Testis (tissue), 3 donors: ENCODE measurements around the gene WDR17. TPM values are rescaled to one million over a fixed set of nuclear protein-coding genes. Genes with fewer than 3 reads are reported as not detected.

Experiments used
- DNase-seq: peaks from one replicate; pipeline ENCODE4 v3.0.0-alpha.2; 2019
- H3K27ac ChIP-seq, 2 donors: fragments of 200-600 bp; sonication (generic); one replicate each; pipeline ENCODE4 v1.5.1; 2019
- H3K27me3 ChIP-seq: fragments of 200-600 bp; sonication (generic); one replicate; pipeline ENCODE4 v1.5.1; 2019
- H3K36me3 ChIP-seq: fragments of 200-600 bp; sonication (generic); one replicate; pipeline ENCODE4 v1.5.1; 2017; ENCODE audit warnings: low read depth; ENCODE audit errors: missing control alignments
- H3K4me1 ChIP-seq: fragments of 200-600 bp; sonication (generic); one replicate; pipeline ENCODE4 v1.5.1; 2019
- H3K4me3 ChIP-seq, 2 donors: fragments of 200-600 bp; sonication (generic); one replicate each; pipeline ENCODE4 v1.5.1; 2017 to 2019
- H3K9me3 ChIP-seq: fragments of 200-600 bp; sonication (generic); one replicate; pipeline ENCODE4 v1.5.1; 2017
- CTCF ChIP-seq, 3 experiments: fragments of 450-650 bp in 2 of 3; fragments of 200-600 bp in 1 of 3; sonication (generic) in 1 of 3; IDR thresholded peaks; one replicate each; pipeline ENCODE4 v1.5.1; 2016 to 2019; ENCODE audit warnings: antibody characterized with exemption in 3 of 3, mild to moderate bottlenecking in 2 of 3, moderate library complexity in 1 of 3
- POLR2A ChIP-seq: fragments of 450-650 bp; IDR thresholded peaks from one replicate; pipeline ENCODE4 v1.6.1; 2017; ENCODE audit warnings: antibody characterized with exemption, mild to moderate bottlenecking, moderate library complexity
- WGBS, 2 donors: methylation state at CpG; one replicate each; pipeline ENCODE4 v1.1.5; 2018; 5-methylcytosine and 5-hydroxymethylcytosine counted together
- intact Hi-C: fragments of 100-400 bp; cut with DNase I; formaldehyde crosslinking; loops from one replicate; pipeline ENCODE4 v1.15.1; 2023; ENCODE audit warnings: low total_unique reads
- polyA plus RNA-seq: library from polyadenylated mRNA; stranded (reverse); fragments of 350-450 nt; fragmentation: Illumina TruSeq; extraction: RNeasy Lipid Tissue Mini Kit (QIAGEN cat#74804); gene quantifications from one replicate; pipeline ENCODE4 v1.2.3, GENCODE V29; 2014; ENCODE audit warnings: low read depth, low replicate concordance; ENCODE audit not compliant: insufficient read depth
- total RNA-seq, 2 donors: library from RNA; depleted of rRNA; stranded (reverse); fragments of >200 nt; gene quantifications; one replicate each; pipeline ENCODE4 v1.2.3, GENCODE V29; 2016

Gene WDR17
- total and polyA plus RNA-seq, 3 donors from 2014 or later = 4.8 to 10.2 (median 9.3) TPM

- 52 to 62% methylated on average over 4 of the region's 4 CpGs for WGBS, 2 donors
- no peaks in the 10 kb centered on the region for H3K4me1 ChIP-seq
- no peak overlapping the region for H3K27ac ChIP-seq
- no peak overlapping the region for H3K4me3 ChIP-seq
- H3K27me3 ChIP-seq = no peaks in the 10 kb centered on the region
- TF ChIP-seq POLR2A (no peak), CTCF (IDR thresholded peaks at IDR 0.05) (no peak)
- H3K9me3 ChIP-seq = no peaks in the 10 kb centered on the region
- DNase-seq = no peak
- H3K36me3 ChIP-seq = no peaks in the 10 kb centered on the region
- intact Hi-C loops = no loop called here
Measured at GRCh38 chr4:176031922-176032321, 33.7 kb upstream of the WDR17 start.

- Histone ChIP-seq H3K27ac (no peak overlapping the region), H3K27me3 (no peaks in the 10 kb centered on the region), H3K4me1 (no peaks in the 10 kb centered on the region), H3K9me3 (no peaks in the 10 kb centered on the region), H3K4me3 (no peak overlapping the region), H3K36me3 (no peaks in the 10 kb centered on the region)
- DNase-seq = no peak
- TF ChIP-seq POLR2A = no peak
- no peak for TF ChIP-seq CTCF (IDR thresholded peaks at IDR 0.05)
- intact Hi-C loops = no loop called here
Measured at GRCh38 chr4:176032454-176032853, 33.2 kb upstream of the WDR17 start.

- Histone ChIP-seq H3K36me3 (no peaks in the 10 kb centered on the region), H3K9me3 (no peaks in the 10 kb centered on the region), H3K27me3 (no peaks in the 10 kb centered on the region), H3K4me1 (no peaks in the 10 kb centered on the region), H3K4me3 (no peak overlapping the region), H3K27ac (no peak overlapping the region)
- TF ChIP-seq POLR2A (no peak), CTCF (IDR thresholded peaks at IDR 0.05) (no peak)
- 33 to 40% methylated on average over 1 of the region's 1 CpG for WGBS, 2 donors
- peak; percentile 17 for DNase-seq
- intact Hi-C loops = no loop called here
Measured at GRCh38 chr4:176034499-176034898, 31.1 kb upstream of the WDR17 start.

GRCh38 chr4:176034936-176035335 lies 30.7 kb upstream of the WDR17 start:
- Histone ChIP-seq H3K27me3 (no peaks in the 10 kb centered on the region), H3K4me1 (no peaks in the 10 kb centered on the region), H3K27ac (no peak overlapping the region), H3K4me3 (no peak overlapping the region), H3K36me3 (no peaks in the 10 kb centered on the region), H3K9me3 (no peaks in the 10 kb centered on the region)
- WGBS, 2 donors = 72 to 76% methylated on average over 5 of the region's 5 CpGs
- no peak for DNase-seq
- intact Hi-C loops = loop anchor here (5.0 kb wide), 1 partner anchor 307 kb away; no protein-coding TSS in a partner anchor
- no peak for TF ChIP-seq POLR2A
- TF ChIP-seq CTCF (IDR thresholded peaks at IDR 0.05) = no peak

- H3K4me1 ChIP-seq = no peaks in the 10 kb centered on the region
- no peak overlapping the region for H3K4me3 ChIP-seq
- no peak overlapping the region for H3K27ac ChIP-seq
- DNase-seq = no peak
- intact Hi-C loops = loop anchor here (5.0 kb wide), 1 partner anchor 306 kb away; no protein-coding TSS in a partner anchor
- H3K36me3 ChIP-seq = no peaks in the 10 kb centered on the region
- no peak for TF ChIP-seq CTCF (IDR thresholded peaks at IDR 0.05)
- TF ChIP-seq POLR2A = no peak
- H3K27me3 ChIP-seq = no peaks in the 10 kb centered on the region
- H3K9me3 ChIP-seq = no peaks in the 10 kb centered on the region
- WGBS, 2 donors = 76 to 82% methylated on average over 3 of the region's 3 CpGs
Measured at GRCh38 chr4:176036585-176037205, 28.9 kb upstream of the WDR17 start.
